GM12878 (cell line): Measurements from ENCODE around the gene CDH7. TPM values are rescaled to one million over a fixed set of nuclear protein-coding genes. Genes with fewer than 3 reads are reported as not detected.

ENCODE experiments used
- ATAC-seq: fragments of 200-7000 bp; cut with Tn5 transposase; 3 replicates; pipeline ENCODE4 v1.9.1; 2020; ENCODE audit warnings: mild to moderate bottlenecking, moderate library complexity
- BruUV-seq: library from RNA; stranded (reverse); fragments of 400-500 nt; replicated peaks from 2 replicates; lab custom pipeline; 2021; lab: Mats Ljungman, UMichigan
- CTCF ChIA-PET: fragments of 300-600 bp; sonication (Branson Sonifier 250); formaldehyde crosslinking; extraction: SDS; loops from one replicate; lab custom pipeline; 2021; ENCODE audit warnings: inconsistent platforms; lab: Yijun Ruan, JAX
- POLR2A ChIA-PET: fragments of 350-600 bp; formaldehyde crosslinking; extraction: SDS; loops from one replicate; lab custom pipeline; 2021; ENCODE audit warnings: inconsistent platforms; lab: Charles Lee
- RAD21 ChIA-PET: fragments of 300-600 bp; sonication (Branson Sonifier 250); formaldehyde crosslinking; loops from one replicate; lab custom pipeline; 2023; ENCODE audit warnings: antibody characterized with exemption; ENCODE audit not compliant: unreplicated experiment; lab: Charles Lee
- SMC1A ChIA-PET: fragments of 300-600 bp; sonication (Branson Sonifier 250); formaldehyde crosslinking; loops from one replicate; lab custom pipeline; 2023; ENCODE audit not compliant: unreplicated experiment, uncharacterized antibody; lab: Charles Lee
- DNase-seq: peaks from one replicate; pipeline ENCODE4 v3.0.0-alpha.2; 2011; ENCODE audit warnings: low read depth, low spot score
- FAIRE-seq: peaks from 3 replicates; lab custom pipeline; 2011; peaks lifted over from hg19 to GRCh38; lab: Jason Lieb, UNC
- H2AFZ ChIP-seq: 2 replicates; pipeline ENCODE4 v1.6.0; 2011; ENCODE audit warnings: low read depth, low read length, control low read depth; ENCODE audit not compliant: control insufficient read depth
- H3K27ac ChIP-seq: 2 replicates; pipeline ENCODE4 v1.5.1; 2011; ENCODE audit warnings: control low read depth; ENCODE audit not compliant: control insufficient read depth, insufficient read depth
- H3K27me3 ChIP-seq, 2 experiments: replicated peaks in 1 of 2; 2 replicates each; pipeline versions ENCODE4 v1.6.0 to v1.6.1; 2011; ENCODE audit warnings: low read length in 1 of 2; ENCODE audit not compliant: control insufficient read depth in 2 of 2, insufficient read depth in 2 of 2
- H3K36me3 ChIP-seq, 2 experiments: 2 replicates each; pipeline ENCODE4 v1.5.1; 2011; ENCODE audit warnings: low read length in 1 of 2; ENCODE audit not compliant: control insufficient read depth in 2 of 2, insufficient read depth in 2 of 2
- H3K4me1 ChIP-seq: 2 replicates; pipeline ENCODE4 v1.6.1; 2011; ENCODE audit warnings: mild to moderate bottlenecking, low read length, moderate library complexity, mixed read lengths; ENCODE audit not compliant: control insufficient read depth, insufficient read depth
- H3K4me2 ChIP-seq: 2 replicates; pipeline ENCODE4 v1.6.0; 2011; ENCODE audit warnings: control low read depth; ENCODE audit not compliant: control insufficient read depth, insufficient read depth
- H3K4me3 ChIP-seq: fragments of 200-600 bp; sonication (generic); 2 replicates; pipeline ENCODE4 v1.5.1; 2016
- H3K79me2 ChIP-seq: 2 replicates; pipeline ENCODE4 v1.6.0; 2011; ENCODE audit warnings: low read length; ENCODE audit not compliant: control insufficient read depth, insufficient read depth
- H3K9ac ChIP-seq: 2 replicates; pipeline ENCODE4 v1.8.0; 2011; ENCODE audit warnings: low read length, control low read depth, mixed read lengths; ENCODE audit not compliant: control insufficient read depth, insufficient read depth
- H3K9me3 ChIP-seq: replicated peaks from 3 replicates; pipeline ENCODE4 v1.5.1; 2011; ENCODE audit warnings: mild to moderate bottlenecking, low read length; ENCODE audit not compliant: control insufficient read depth, insufficient read depth
- H4K20me1 ChIP-seq: 2 replicates; pipeline ENCODE4 v1.6.0; 2011; ENCODE audit not compliant: control insufficient read depth, insufficient read depth
- ATF2 ChIP-seq: IDR thresholded peaks from 2 replicates; pipeline ENCODE4 v1.6.1; 2012; ENCODE audit warnings: low read length, inconsistent platforms
- ATF7 ChIP-seq: fragments of 450-650 bp; IDR thresholded peaks from 2 replicates; pipeline ENCODE4 v1.6.1; 2016; ENCODE audit warnings: low read depth, mild to moderate bottlenecking
- CEBPB ChIP-seq, 2 experiments: fragments of 150-350 bp in 1 of 2; IDR thresholded peaks; 2 replicates each; pipeline ENCODE4 v1.6.1; 2012 to 2014; ENCODE audit warnings: low read depth in 2 of 2, low read length in 2 of 2, borderline replicate concordance in 1 of 2, inconsistent platforms in 1 of 2
- CREM ChIP-seq: IDR thresholded peaks from 2 replicates; pipeline ENCODE4 v1.6.1; 2014; ENCODE audit warnings: antibody characterized with exemption, low read depth
- FOS ChIP-seq: IDR thresholded peaks from 3 replicates; pipeline ENCODE4 v1.6.1; 2011; ENCODE audit warnings: borderline replicate concordance; ENCODE audit not compliant: insufficient read length; ENCODE audit errors: extremely low read depth
- PRDM15 ChIP-seq: fragments of 450-650 bp; formaldehyde crosslinking; IDR thresholded peaks from 2 replicates; pipeline ENCODE4 v1.4.0; 2020; ENCODE audit warnings: mild to moderate bottlenecking, moderate library complexity
- RB1 ChIP-seq: fragments of 450-650 bp; formaldehyde crosslinking; IDR thresholded peaks from 2 replicates; pipeline ENCODE4 v1.6.1; 2017; ENCODE audit warnings: mild to moderate bottlenecking, borderline replicate concordance
- RELB ChIP-seq: fragments of 450-650 bp; IDR thresholded peaks from 2 replicates; pipeline ENCODE4 v1.6.1; 2017; ENCODE audit warnings: low read depth, mild to moderate bottlenecking, moderate library complexity
- SMAD5 ChIP-seq: IDR thresholded peaks from 2 replicates; pipeline ENCODE4 v1.6.1; 2016; ENCODE audit warnings: antibody characterized with exemption, low read depth
- SMARCA5 ChIP-seq: fragments of 450-650 bp; IDR thresholded peaks from 2 replicates; pipeline ENCODE4 v1.6.1; 2017; ENCODE audit warnings: mild to moderate bottlenecking
- SPI1 ChIP-seq: IDR thresholded peaks from 2 replicates; pipeline ENCODE4 v1.6.1; 2011; ENCODE audit warnings: low read depth, mild to moderate bottlenecking, low read length, moderate library complexity, borderline replicate concordance; ENCODE audit not compliant: insufficient read depth
- WGBS: methylation state at CpG from one replicate; pipeline ENCODE4 v1.1.6; 2016; ENCODE audit warnings: low lambda C conversion rate; ENCODE audit not compliant: insufficient replicate concordance, insufficient coverage; ENCODE audit errors: missing lambda C conversion rate; 5-methylcytosine and 5-hydroxymethylcytosine counted together
- in situ Hi-C: fragments of 300-500 bp; cut with MboI; formaldehyde crosslinking; loops from 9 replicates; pipeline ENCODE4 v1.14.3; 2018; ENCODE audit warnings: mixed read lengths
- intact Hi-C: fragments of 100-400 bp; cut with micrococcal nuclease; formaldehyde crosslinking; loops from one replicate; pipeline ENCODE4 v1.14.2; 2022; ENCODE audit not compliant: unreplicated experiment
- polyA plus RNA-seq, 11 experiments: library from polyadenylated mRNA; depleted of rRNA in 4 of 11; unstranded in 6 of 11; stranded (reverse) in 5 of 11; fragments of >200 nt; fragmentation: Nextera tagmentation in 4 of 11; fragmentation: Illumina TruSeq in 1 of 11; extraction: Ambion mirVana in 4 of 11; extraction: Trizol in 1 of 11; gene quantifications; 1 replicate in 1 of 11; 2 replicates in 10 of 11; pipeline versions ENCODE4 v1.2.1 to v1.2.3, GENCODE V29; 2011 to 2016; ENCODE audit warnings: inconsistent platforms in 2 of 11, missing spikeins in 2 of 11, low read depth in 1 of 11
- total RNA-seq, 4 experiments: library from RNA; depleted of rRNA in 3 of 4; stranded (reverse); fragments of >200 nt in 3 of 4; fragmentation: Illumina TruSeq in 1 of 4; extraction: Trizol in 1 of 4; gene quantifications; 2 replicates each; pipeline versions ENCODE4 v1.2.1 to v1.2.3, GENCODE V29; 2013 to 2021

The CDH7 gene
- total and polyA plus RNA-seq, 10 of the 15 experiments (the other 5 are each of a cell fraction or from before 2014, with no cell fraction given), result 0.03 TPM; not detected in 9

GRCh38 chr18:65711493-65711892, 39.3 kb upstream of the CDH7 start:
- H3K4me3 ChIP-seq, result no peak overlapping the region
- POLR2A ChIA-PET, result no interaction called here
- no TSS peak for BruUV-seq
- H3K27me3 ChIP-seq, result no peaks in the 10 kb centered on the region
- no peaks in the 10 kb centered on the region for H3K36me3 ChIP-seq
- TF ChIP-seq RB1 (no peak), CREM (no peak), ATF7 (no peak), SMAD5 (no peak), CEBPB (IDR thresholded peaks at IDR 0.05; ENCODE audit: borderline replicate concordance in 1 of 2, low read depth in 2 of 2, low read length in 2 of 2) (no peak), FOS (no peak), SPI1 (no peak), ATF2 (no peak), PRDM15 (CRISPR knock-in tag) (no peak), RELB (no peak), SMARCA5 (no peak)
- SMC1A ChIA-PET, result interaction anchor here (0.6 to 1.0 kb wide), 2 partner anchors 10 to 725 kb away, joined by 3 read pairs; no protein-coding TSS in a partner anchor
- RAD21 ChIA-PET, result no interaction called here
- ATAC-seq (no peak), DNase-seq (no peak), FAIRE-seq (no peak)
- H3K27ac ChIP-seq, result no peak overlapping the region
- H4K20me1 ChIP-seq, result no peaks in the 10 kb centered on the region
- no peaks in the 10 kb centered on the region for H3K4me1 ChIP-seq
- no peak overlapping the region for H3K9ac ChIP-seq
- CTCF ChIA-PET, result no interaction called here
- H3K9me3 ChIP-seq, result no peaks in the 10 kb centered on the region
- in situ Hi-C loops (no loop called here), intact Hi-C loops (no loop called here)
- no peak overlapping the region for H3K4me2 ChIP-seq
- H3K79me2 ChIP-seq, result no peaks in the 10 kb centered on the region
- WGBS, result 0% methylated on average over 1 of the region's 1 CpG
- no peak overlapping the region for H2AFZ ChIP-seq
